Posterior vena cava (tissue), 2 donors: ENCODE data around the gene CALCR. TPM values are rescaled to one million over a fixed set of nuclear protein-coding genes. Genes with fewer than 3 reads are reported as not detected.

Experiments
- DNase-seq: peaks from one replicate; pipeline ENCODE4 v3.0.0-alpha.2; 2020; ENCODE audit warnings: low spot score
- intact Hi-C, 2 donors: fragments of 100-400 bp; cut with DNase I; formaldehyde crosslinking; loops; one replicate each; pipeline versions ENCODE4 v1.14.1 to v1.14.2; 2022 to 2023
- microRNA-seq, 2 donors: library from miRNA; unstranded; fragments of <30 nt; microRNA quantifications; one replicate each; pipeline ENCODE4 v1.2.0, GENCODE V29; 2020 to 2021; ENCODE audit warnings: borderline microRNAs expressed in 2 of 2
- total RNA-seq, 2 donors: library from RNA; stranded (reverse); fragmentation: NEBNext Ultra II Directional; extraction: Animal tissue kit (Norgen Biotek cat#: 25700); gene quantifications; one replicate each; pipeline ENCODE4 v1.2.1, GENCODE V29; 2021
- donor health status: DM: yes; HTN: yes; CAD: no.
- donor health status: DM: yes; HTN: yes; CAD: no.

CALCR gene
- total RNA-seq, 2 donors from 2014 or later = 0.10 TPM; not detected in 1

DNA sequence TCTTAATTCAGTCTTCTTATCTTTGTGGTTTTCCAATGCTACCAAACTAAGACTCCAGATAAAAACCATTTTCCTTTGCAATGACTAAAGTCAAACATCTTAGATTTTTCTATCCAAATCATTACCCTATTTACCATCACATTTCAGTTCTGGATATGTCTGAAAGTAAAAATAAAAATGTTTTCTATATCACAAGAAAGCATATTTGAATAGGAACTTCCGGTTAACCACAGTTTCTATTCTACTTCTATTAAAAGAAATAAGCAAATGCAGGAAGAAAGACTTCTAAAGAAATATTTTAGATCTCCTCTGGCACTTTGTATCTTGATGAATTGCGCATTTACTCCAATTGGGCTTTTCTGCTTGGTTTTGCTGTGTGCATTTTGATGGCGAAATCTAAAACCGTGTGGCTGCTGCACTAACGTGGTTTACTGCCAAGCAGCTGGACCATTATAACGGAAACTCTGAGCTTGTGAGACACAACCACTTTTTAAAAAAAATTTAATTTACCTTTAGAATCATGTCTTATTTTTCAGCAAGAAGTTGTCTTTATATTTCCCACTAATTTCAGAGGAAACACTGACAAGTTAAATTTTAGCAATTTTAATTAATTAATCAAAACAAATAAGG lies 196.3 kb downstream of the CALCR start:
- DNase-seq = no peak
- intact Hi-C loops = no loop called here

DNA sequence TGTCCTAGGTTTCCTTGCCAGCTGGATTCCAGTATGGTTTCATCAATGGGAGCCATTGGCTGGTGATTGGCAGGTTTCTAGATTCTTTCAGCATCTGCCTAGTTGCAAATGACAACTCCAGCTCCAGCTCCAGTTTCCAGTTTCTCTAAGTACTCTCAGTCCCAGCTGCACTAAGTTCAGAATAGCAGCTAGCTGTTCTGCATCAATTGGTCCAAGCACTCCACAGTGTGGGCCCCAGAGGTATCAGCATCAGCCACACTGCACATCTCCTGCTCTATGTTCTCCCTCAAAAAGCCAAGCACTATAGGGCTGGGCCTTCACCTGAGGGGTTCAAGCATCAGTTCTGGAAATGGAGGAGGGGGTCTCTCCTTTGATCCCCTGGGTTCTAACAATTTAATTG lies 198.9 kb downstream of the CALCR start:
- intact Hi-C loops = no loop called here
- DNase-seq = no peak

Small RNA genes lying within 50 kb of the gene (microRNA-seq; reads per million reads assigned to microRNA genes)
- gene MIR489 (5.0 to 11.0 reads per million in 2 donors), gene MIR653 (5.2 to 6.1 reads per million in 2 donors)
